Tibial nerve (tissue), 4 donors: Measurements from ENCODE around the gene PHOSPHO1. TPM values are rescaled to one million over a fixed set of nuclear protein-coding genes. Genes with fewer than 3 reads are reported as not detected.

Experiments
- DNase-seq, 2 donors: peaks; one replicate each; pipeline ENCODE4 v3.0.0-alpha.2; 2019; ENCODE audit warnings: low spot score in 2 of 2
- H3K27ac ChIP-seq, 4 donors: fragments of 200-600 bp; sonication (generic) in 3 of 4; one replicate each; pipeline ENCODE4 v1.5.1; 2017 to 2019; ENCODE audit warnings: mild to moderate bottlenecking in 1 of 4
- H3K27me3 ChIP-seq, 2 donors: fragments of 200-600 bp; sonication (generic) in 1 of 2; one replicate each; pipeline versions ENCODE4 v1.5.1 to v1.6.0; 2017 to 2019
- H3K36me3 ChIP-seq, 3 donors: fragments of 200-600 bp; sonication (generic); one replicate each; pipeline ENCODE4 v1.5.1; 2018 to 2019
- H3K4me1 ChIP-seq, 4 donors: fragments of 200-600 bp; sonication (generic) in 3 of 4; one replicate each; pipeline ENCODE4 v1.5.1; 2017 to 2019
- H3K4me3 ChIP-seq, 4 donors: fragments of 200-600 bp; sonication (generic) in 3 of 4; one replicate each; pipeline ENCODE4 v1.5.1; 2017 to 2019; ENCODE audit warnings: mild to moderate bottlenecking in 1 of 4, moderate library complexity in 1 of 4
- H3K9me3 ChIP-seq, 4 donors: fragments of 200-600 bp; sonication (generic) in 3 of 4; one replicate each; pipeline ENCODE4 v1.5.1; 2017 to 2019
- CTCF ChIP-seq, 5 experiments: fragments of 200-600 bp in 3 of 5; fragments of 450-650 bp in 2 of 5; sonication (generic) in 3 of 5; IDR thresholded peaks; one replicate each; pipeline ENCODE4 v1.5.1; 2016 to 2019; ENCODE audit warnings: antibody characterized with exemption in 5 of 5, mild to moderate bottlenecking in 3 of 5, moderate library complexity in 2 of 5
- EP300 ChIP-seq, 2 donors: sonication (generic); formaldehyde crosslinking; IDR thresholded peaks; one replicate each; pipeline ENCODE4 v1.6.1; 2017; ENCODE audit warnings: antibody characterized with exemption in 2 of 2, mild to moderate bottlenecking in 1 of 2
- POLR2A ChIP-seq, 2 donors: fragments of 450-650 bp; IDR thresholded peaks; one replicate each; pipeline ENCODE4 v1.6.1; 2017; ENCODE audit warnings: antibody characterized with exemption in 2 of 2, mild to moderate bottlenecking in 2 of 2, moderate library complexity in 2 of 2
- WGBS, 2 donors: methylation state at CpG; one replicate each; pipeline ENCODE4 v1.1.5; 2018; 5-methylcytosine and 5-hydroxymethylcytosine counted together
- total RNA-seq, 4 donors: library from RNA; depleted of rRNA; stranded (reverse); fragments of >200 nt; gene quantifications; one replicate each; pipeline ENCODE4 v1.1.0, GENCODE V29; 2016

PHOSPHO1 gene
- total RNA-seq, 4 donors from 2014 or later: 0.21 to 1.3 (median 0.98) TPM; not detected in 1

DNA sequence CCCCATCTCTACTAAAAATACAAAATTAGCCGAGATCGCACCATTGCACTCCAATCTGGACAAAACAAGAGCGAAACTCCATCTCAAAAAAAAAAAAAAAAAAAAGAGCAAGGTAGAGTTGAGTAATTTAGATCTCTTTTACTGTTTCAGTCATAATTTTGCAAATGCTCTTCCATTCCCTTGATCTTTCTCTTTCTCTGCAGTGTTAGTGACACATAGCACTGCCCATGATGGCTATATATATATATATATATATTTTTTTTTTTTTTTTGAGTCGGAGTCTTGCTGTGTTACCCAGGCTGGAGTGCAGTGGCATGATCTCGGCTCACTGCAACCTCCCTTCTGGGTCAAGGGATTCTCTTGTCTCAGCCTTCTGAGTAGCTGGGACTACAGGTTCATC is 12.2 kb upstream of the PHOSPHO1 start:
- Histone ChIP-seq H3K4me1 (no peaks in the 10 kb centered on the region), H3K27me3 (peaks cover 0 to under 1% of the 10 kb centered on the region in 2 donors), H3K4me3 (no peak overlapping the region), H3K27ac (no peak overlapping the region), H3K36me3 (no peaks in the 10 kb centered on the region), H3K9me3 (no peaks in the 10 kb centered on the region)
- TF ChIP-seq CTCF (IDR thresholded peaks at IDR 0.05) (no peak), EP300 (IDR thresholded peaks at IDR 0.05) (no peak), POLR2A (IDR thresholded peaks at IDR 0.05) (no peak)
- WGBS, 2 donors: 94 to 95% methylated on average over 5 of the region's 5 CpGs
- DNase-seq: no peak

DNA sequence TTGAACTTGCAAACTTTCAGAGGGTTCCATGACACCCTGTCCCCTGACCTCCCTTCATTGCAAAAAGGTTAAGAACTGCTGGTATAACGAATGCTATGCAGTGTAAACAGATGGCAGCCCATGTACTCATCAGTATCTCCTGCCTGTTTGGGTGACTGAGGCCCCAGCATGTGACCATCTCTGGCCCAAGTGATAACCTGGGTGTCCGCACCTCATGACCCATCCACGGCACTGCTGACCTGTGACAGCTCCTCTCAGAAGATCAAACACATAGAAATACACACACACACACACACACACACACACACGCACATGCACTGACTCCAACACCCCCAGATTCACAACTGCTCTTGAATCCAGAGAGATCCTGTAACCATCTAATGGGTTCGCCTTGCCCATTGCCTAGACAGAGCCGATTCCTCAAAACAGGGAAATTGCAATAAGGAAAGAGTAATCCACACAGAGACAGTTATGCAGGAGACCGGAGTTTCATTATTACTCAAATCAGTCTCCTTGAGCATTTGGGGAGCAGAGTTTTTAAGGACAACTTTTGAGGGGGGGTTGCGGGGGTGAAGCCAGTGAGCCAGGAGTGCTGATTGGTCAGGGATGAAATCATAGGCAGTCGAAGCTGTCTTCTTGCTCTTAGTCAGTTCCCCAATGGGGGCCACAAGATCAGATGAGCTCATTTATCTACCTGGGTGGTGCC is 11.3 kb upstream of the PHOSPHO1 start:
- TF ChIP-seq EP300 (IDR thresholded peaks at IDR 0.05) (no peak), CTCF (IDR thresholded peaks at IDR 0.05) (no peak), POLR2A (IDR thresholded peaks at IDR 0.05) (no peak)
- H3K4me3 ChIP-seq: no peak overlapping the region
- no peaks in the 10 kb centered on the region for H3K36me3 ChIP-seq
- 79 to 81% methylated on average over 9 of the region's 9 CpGs for WGBS, 2 donors
- no peak overlapping the region for H3K27ac ChIP-seq
- peaks cover 0 to 2% of the 10 kb centered on the region in 2 donors for H3K27me3 ChIP-seq
- H3K9me3 ChIP-seq: no peaks in the 10 kb centered on the region
- no peaks in the 10 kb centered on the region for H3K4me1 ChIP-seq
- no peak for DNase-seq

DNA sequence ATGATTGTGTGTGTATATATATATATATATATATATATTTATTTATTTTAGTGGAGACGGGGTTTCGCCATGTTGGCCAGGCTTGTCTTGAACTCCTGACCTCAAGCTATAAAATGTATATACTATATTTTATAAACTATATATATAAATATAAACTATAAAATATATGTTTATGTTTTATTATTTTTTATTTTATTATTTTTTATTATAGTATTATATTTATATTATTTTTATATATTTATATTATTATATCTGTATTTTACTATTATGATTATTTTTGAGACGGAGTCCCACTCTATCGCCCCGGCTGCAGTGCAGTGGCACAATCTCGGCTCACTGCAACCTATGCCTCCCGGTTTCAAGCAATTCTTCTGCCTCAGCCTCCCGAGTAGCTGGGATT is 10.5 kb upstream of the PHOSPHO1 start:
- no peak for TF ChIP-seq POLR2A (IDR thresholded peaks at IDR 0.05)
- no peak for TF ChIP-seq EP300 (IDR thresholded peaks at IDR 0.05)
- TF ChIP-seq CTCF (IDR thresholded peaks at IDR 0.05): no peak
- H3K27me3 ChIP-seq: peaks cover 0 to 7% of the 10 kb centered on the region in 2 donors
- no peaks in the 10 kb centered on the region for H3K4me1 ChIP-seq
- 88 to 91% methylated on average over 8 of the region's 8 CpGs for WGBS, 2 donors
- no peaks in the 10 kb centered on the region for H3K9me3 ChIP-seq
- no peak overlapping the region for H3K27ac ChIP-seq
- H3K36me3 ChIP-seq: no peaks in the 10 kb centered on the region
- H3K4me3 ChIP-seq: no peak overlapping the region
- DNase-seq: no peak

DNA sequence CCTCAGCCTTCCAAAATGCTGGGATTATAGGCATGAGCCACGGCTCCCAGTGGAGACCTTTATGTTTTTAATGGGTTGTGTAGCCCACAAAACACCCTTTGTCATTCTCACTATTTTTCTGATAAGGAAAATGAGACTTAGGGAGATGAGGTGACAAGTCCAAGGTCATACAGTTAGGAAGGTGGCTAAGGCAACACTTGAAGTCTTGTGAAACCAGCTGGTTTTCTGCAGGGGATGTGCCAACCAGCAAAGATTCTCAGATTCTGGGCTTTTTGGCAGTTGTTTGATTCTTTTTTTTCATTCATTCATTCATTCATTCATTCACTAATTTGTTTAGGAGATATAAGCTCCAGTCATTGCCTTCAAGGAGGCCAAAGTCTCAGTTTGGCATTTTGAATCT is 10.0 kb upstream of the PHOSPHO1 start:
- Histone ChIP-seq H3K36me3 (no peaks in the 10 kb centered on the region), H3K4me1 (no peaks in the 10 kb centered on the region), H3K4me3 (no peak overlapping the region), H3K27ac (no peak overlapping the region), H3K27me3 (peaks cover 0 to 7% of the 10 kb centered on the region in 2 donors), H3K9me3 (no peaks in the 10 kb centered on the region)
- TF ChIP-seq CTCF (IDR thresholded peaks at IDR 0.05) (no peak), EP300 (IDR thresholded peaks at IDR 0.05) (no peak), POLR2A (IDR thresholded peaks at IDR 0.05) (no peak)
- DNase-seq: no peak
- 43 to 71% methylated on average over 1 of the region's 1 CpG for WGBS, 2 donors

DNA sequence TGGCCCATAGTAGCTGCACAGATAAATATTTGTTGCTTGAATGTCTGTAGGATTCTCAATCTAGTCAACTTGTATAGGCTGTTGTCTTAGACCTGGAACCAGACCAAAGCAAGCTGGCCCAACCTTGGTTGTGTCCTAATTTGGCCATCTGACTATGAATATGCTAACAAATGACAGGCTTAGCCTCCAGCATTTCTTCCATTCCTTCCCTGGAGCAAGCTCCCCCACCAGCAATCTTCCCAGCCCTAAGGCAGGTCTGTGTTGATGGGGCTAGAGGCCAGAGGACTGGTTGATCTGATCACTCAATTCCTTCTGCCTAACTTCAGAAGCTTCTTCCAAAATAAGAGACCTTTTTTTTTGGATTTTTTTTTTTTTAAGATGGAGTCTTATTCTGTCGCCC is 9.4 kb upstream of the PHOSPHO1 start:
- TF ChIP-seq CTCF (IDR thresholded peaks at IDR 0.05) (no peak), EP300 (IDR thresholded peaks at IDR 0.05) (no peak), POLR2A (IDR thresholded peaks at IDR 0.05) (no peak)
- Histone ChIP-seq H3K4me3 (no peak overlapping the region), H3K27me3 (peaks cover 0 to 7% of the 10 kb centered on the region in 2 donors), H3K4me1 (no peaks in the 10 kb centered on the region), H3K27ac (no peak overlapping the region), H3K36me3 (no peaks in the 10 kb centered on the region), H3K9me3 (no peaks in the 10 kb centered on the region)
- no peak for DNase-seq
- 76 to 83% methylated on average over 1 of the region's 1 CpG for WGBS, 2 donors
